Peyer's patch (tissue), 4 donors: ENCODE results near the gene ZHX3. TPM values are rescaled to one million over a fixed set of nuclear protein-coding genes. Genes with fewer than 3 reads are reported as not detected.
A peak's percentile ranks its signal among the peaks of the same experiment; 100 is the strongest.

Experiments used
- DNase-seq, 3 donors: peaks; one replicate each; pipeline ENCODE4 v3.0.0-alpha.2; 2017 to 2019
- H3K27ac ChIP-seq, 4 donors: fragments of 200-600 bp; sonication (generic); one replicate each; pipeline ENCODE4 v1.5.1; 2016 to 2019
- H3K27me3 ChIP-seq, 2 donors: fragments of 200-600 bp; sonication (generic); one replicate each; pipeline ENCODE4 v1.5.1; 2019
- H3K36me3 ChIP-seq, 3 donors: fragments of 200-600 bp; sonication (generic); one replicate each; pipeline ENCODE4 v1.5.1; 2016 to 2019
- H3K4me1 ChIP-seq, 4 donors: fragments of 200-600 bp; sonication (generic); one replicate each; pipeline ENCODE4 v1.5.1; 2016 to 2019
- H3K4me3 ChIP-seq, 4 donors: fragments of 200-600 bp; sonication (generic); 1 replicate in 3 of 4; 2 replicates in 1 of 4; pipeline ENCODE4 v1.5.1; 2016 to 2019; ENCODE audit warnings: mild to moderate bottlenecking in 1 of 4
- H3K9me3 ChIP-seq, 4 donors: fragments of 200-600 bp; sonication (generic); one replicate each; pipeline ENCODE4 v1.5.1; 2016 to 2019; ENCODE audit warnings: mild to moderate bottlenecking in 1 of 4
- POLR2A ChIP-seq, 2 donors: fragments of 450-650 bp; IDR thresholded peaks; one replicate each; pipeline ENCODE4 v1.5.1; 2017; ENCODE audit warnings: antibody characterized with exemption in 2 of 2, mild to moderate bottlenecking in 2 of 2, moderate library complexity in 2 of 2
- total RNA-seq, 4 donors: library from RNA; depleted of rRNA; stranded (reverse); fragments of >200 nt; gene quantifications; one replicate each; pipeline ENCODE4 v1.1.0, GENCODE V29; 2016
- TF ChIP-seq, protein P1 (sequence below), 6 experiments: fragments of 450-650 bp in 4 of 6; fragments of 200-600 bp in 2 of 6; sonication (generic) in 1 of 6; IDR thresholded peaks; one replicate each; pipeline ENCODE4 v1.5.1; 2017 to 2019; ENCODE audit warnings: antibody characterized with exemption in 6 of 6, mild to moderate bottlenecking in 3 of 6, moderate library complexity in 1 of 6

Gene ZHX3
- total RNA-seq, 4 donors from 2014 or later = 33.8 to 53.0 (median 39.5) TPM

DNA sequence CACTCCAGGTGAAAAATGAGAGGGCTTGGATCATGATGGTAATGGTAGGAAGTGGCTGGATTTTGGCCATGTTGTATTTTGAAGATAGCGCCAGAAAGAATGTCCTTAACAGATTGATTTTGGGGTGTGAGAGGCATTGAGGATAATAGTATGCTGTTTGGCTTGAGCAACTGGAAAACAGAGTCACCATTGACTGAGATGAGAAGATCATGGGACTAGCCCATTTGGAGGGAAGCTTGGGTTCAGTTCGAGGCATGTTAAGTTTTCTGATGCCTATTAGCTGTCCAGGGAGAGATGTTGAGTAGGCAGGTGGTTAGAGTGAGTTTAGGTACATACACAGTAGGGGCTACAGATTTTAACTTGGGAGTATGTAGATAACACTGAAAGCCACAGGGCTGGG lies 156.8 kb downstream of the ZHX3 start:
- no peaks in the 10 kb centered on the region for H3K9me3 ChIP-seq
- TF ChIP-seq POLR2A (IDR thresholded peaks at IDR 0.05) = no peak
- TF ChIP-seq, protein P1, sequence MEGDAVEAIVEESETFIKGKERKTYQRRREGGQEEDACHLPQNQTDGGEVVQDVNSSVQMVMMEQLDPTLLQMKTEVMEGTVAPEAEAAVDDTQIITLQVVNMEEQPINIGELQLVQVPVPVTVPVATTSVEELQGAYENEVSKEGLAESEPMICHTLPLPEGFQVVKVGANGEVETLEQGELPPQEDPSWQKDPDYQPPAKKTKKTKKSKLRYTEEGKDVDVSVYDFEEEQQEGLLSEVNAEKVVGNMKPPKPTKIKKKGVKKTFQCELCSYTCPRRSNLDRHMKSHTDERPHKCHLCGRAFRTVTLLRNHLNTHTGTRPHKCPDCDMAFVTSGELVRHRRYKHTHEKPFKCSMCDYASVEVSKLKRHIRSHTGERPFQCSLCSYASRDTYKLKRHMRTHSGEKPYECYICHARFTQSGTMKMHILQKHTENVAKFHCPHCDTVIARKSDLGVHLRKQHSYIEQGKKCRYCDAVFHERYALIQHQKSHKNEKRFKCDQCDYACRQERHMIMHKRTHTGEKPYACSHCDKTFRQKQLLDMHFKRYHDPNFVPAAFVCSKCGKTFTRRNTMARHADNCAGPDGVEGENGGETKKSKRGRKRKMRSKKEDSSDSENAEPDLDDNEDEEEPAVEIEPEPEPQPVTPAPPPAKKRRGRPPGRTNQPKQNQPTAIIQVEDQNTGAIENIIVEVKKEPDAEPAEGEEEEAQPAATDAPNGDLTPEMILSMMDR (IDR thresholded peaks at IDR 0.05) = no peak

DNA sequence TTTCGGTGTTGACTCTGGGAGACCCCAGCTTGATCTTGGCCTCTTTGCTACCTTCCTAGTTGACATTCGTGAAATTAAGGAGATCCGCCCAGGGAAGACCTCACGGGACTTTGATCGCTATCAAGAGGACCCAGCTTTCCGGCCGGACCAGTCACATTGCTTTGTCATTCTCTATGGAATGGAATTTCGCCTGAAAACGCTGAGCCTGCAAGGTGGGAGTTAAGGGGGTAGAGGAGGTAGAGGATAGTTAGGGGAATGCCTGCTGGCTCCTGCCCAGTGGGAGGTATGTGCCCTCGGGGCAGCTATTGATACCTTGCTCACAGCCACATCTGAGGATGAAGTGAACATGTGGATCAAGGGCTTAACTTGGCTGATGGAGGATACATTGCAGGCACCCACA lies 158.0 kb downstream of the ZHX3 start:
- Histone ChIP-seq H3K36me3 (peaks cover 0 to 35% (median 0%) of the 10 kb centered on the region in 3 donors), H3K27ac (peak overlapping the region in 2 of 4 donors; percentile 12 to 72), H3K4me3 (no peak overlapping the region), H3K27me3 (no peaks in the 10 kb centered on the region), H3K4me1 (peaks cover 0 to 27% (median 20%) of the 10 kb centered on the region in 4 donors), H3K9me3 (no peaks in the 10 kb centered on the region)
- no peak for TF ChIP-seq POLR2A (IDR thresholded peaks at IDR 0.05)
- TF ChIP-seq, protein P1 (IDR thresholded peaks at IDR 0.05) = no peak
- DNase-seq = no peak

More for the DNA sequence above, 156.8 kb downstream of the ZHX3 start:
- no peak for DNase-seq
- Histone ChIP-seq H3K4me1 (peaks cover 0 to 27% (median 17%) of the 10 kb centered on the region in 4 donors), H3K36me3 (peaks cover 0 to 47% (median 0%) of the 10 kb centered on the region in 3 donors), H3K4me3 (no peak overlapping the region), H3K27ac (no peak overlapping the region), H3K27me3 (no peaks in the 10 kb centered on the region)

DNA sequence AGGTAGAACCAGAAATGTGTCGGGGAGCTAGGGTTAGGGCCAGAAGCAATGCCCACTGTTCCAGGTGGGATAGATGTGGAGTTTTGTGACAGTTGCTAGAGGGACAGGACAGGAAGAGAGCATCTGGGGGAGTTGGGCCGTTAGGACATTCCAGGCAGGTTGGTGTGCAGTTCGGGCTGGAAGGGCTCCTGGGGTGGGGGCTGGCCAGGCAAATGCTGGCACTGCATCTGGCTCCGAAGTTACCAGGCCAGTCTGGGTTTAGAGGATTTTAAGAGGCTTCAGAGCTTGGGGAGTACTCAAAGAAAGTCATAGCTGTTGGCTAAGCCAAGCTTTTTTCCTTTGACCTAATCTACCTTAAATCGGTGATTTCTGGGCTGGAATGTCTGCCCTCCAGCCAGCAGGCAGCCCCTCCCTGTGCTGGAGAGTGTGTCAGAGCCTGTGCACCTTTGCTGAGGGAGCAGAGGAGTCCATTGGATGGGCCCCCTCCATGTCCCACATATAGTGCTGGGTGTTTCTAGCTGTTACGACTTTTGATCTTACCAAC lies 159.4 kb downstream of the ZHX3 start:
- Histone ChIP-seq H3K27me3 (no peaks in the 10 kb centered on the region), H3K9me3 (no peaks in the 10 kb centered on the region), H3K27ac (peak overlapping the region; percentile 61 to 73 (median 70)), H3K4me3 (no peak overlapping the region), H3K36me3 (peaks cover 0 to 25% (median 0%) of the 10 kb centered on the region in 3 donors), H3K4me1 (peaks cover 0 to 29% (median 23%) of the 10 kb centered on the region in 4 donors)
- DNase-seq = no peak
- no peak for TF ChIP-seq POLR2A (IDR thresholded peaks at IDR 0.05)
- TF ChIP-seq, protein P1 (IDR thresholded peaks at IDR 0.05) = no peak

DNA sequence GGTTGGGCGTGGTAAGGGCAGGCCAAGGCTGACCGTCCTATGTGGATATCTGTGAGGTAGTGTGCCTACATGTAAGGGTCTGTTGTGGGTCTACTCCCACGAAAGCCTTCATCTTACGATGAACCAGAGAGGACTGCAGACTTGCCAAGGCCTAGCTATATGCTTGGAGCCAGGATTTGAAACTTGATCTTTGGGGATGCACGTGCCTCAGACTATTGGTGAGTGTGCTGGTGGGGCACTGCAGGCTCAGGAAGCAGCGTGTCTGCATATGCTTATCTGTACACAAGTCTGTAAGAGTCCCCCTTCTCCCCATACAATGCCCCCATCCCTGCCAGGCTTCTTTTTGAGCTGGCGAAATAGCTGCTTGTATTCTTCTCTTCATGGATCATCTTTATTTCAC lies 162.3 kb downstream of the ZHX3 start:
- Histone ChIP-seq H3K27ac (peak overlapping the region in 2 of 4 donors; percentile 26 to 34), H3K27me3 (no peaks in the 10 kb centered on the region), H3K4me3 (no peak overlapping the region), H3K4me1 (peaks cover 0 to 46% (median 22%) of the 10 kb centered on the region in 4 donors), H3K36me3 (peaks cover 0 to 10% (median 0%) of the 10 kb centered on the region in 3 donors), H3K9me3 (no peaks in the 10 kb centered on the region)
- no peak for TF ChIP-seq POLR2A (IDR thresholded peaks at IDR 0.05)
- TF ChIP-seq, protein P1 (IDR thresholded peaks at IDR 0.05) = no peak
- no peak for DNase-seq

DNA sequence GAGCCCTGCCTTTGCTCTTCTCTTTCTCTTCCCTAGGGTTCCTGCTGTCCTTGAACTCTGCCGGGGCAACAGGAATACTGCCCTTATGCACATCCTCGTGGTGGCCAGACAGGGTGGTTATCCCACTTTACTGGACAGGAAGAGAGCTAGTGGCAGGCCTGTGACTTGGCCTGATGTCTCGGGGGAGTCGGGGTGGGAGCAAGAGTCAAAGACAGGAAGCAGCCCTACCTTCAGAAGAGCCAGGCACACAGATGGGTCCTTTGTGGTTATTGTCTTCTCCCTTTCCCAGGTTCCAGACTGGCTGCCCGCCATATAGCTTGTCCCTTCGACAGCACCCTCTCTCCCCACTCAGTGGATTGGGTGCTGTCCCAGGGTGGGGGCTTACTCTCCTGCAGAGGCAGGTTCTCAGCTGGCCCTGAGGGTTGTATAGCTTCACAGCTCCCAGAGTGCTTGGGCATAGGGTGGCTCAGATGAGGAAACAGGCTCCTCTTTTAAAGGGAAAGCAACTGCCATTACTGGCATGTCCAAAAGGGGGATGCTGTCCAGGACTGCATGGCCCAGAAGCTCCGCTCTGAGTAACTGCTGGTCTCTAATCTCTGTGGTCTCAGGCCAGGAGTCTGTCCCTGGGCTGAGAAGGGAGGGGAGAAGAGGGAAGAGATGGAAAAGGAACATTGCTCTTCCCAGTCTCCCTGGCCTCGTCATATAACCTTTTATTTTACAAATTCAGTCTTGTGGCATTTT lies 162.9 kb downstream of the ZHX3 start:
- Histone ChIP-seq H3K27ac (peak overlapping the region in 2 of 4 donors; percentile 26 to 34), H3K4me1 (peaks cover 5 to 52% (median 25%) of the 10 kb centered on the region in 4 donors), H3K36me3 (peaks cover 0 to 3% (median 0%) of the 10 kb centered on the region in 3 donors), H3K4me3 (no peak overlapping the region), H3K9me3 (no peaks in the 10 kb centered on the region), H3K27me3 (no peaks in the 10 kb centered on the region)
- no peak for DNase-seq
- TF ChIP-seq, protein P1 (IDR thresholded peaks at IDR 0.05) = no peak
- no peak for TF ChIP-seq POLR2A (IDR thresholded peaks at IDR 0.05)
